HEK293 (cell line): ENCODE measurements around the gene STARD6.

Experiments used
- KLF10 ChIP-seq: fragments of 450-650 bp; IDR thresholded peaks from 2 replicates; pipeline ENCODE4 v1.5.1; 2018; ENCODE audit warnings: missing biosample characterization, mild to moderate bottlenecking, missing genetic modification characterization
- MYNN ChIP-seq: fragments of 450-650 bp; formaldehyde crosslinking; IDR thresholded peaks from 2 replicates; pipeline ENCODE4 v1.5.1; 2016; ENCODE audit warnings: missing biosample characterization, missing genetic modification characterization, borderline replicate concordance
- MZF1 ChIP-seq: fragments of 450-650 bp; formaldehyde crosslinking; IDR thresholded peaks from 2 replicates; pipeline ENCODE4 v1.5.1; 2017; ENCODE audit warnings: missing biosample characterization, missing genetic modification characterization, borderline replicate concordance
- ZBTB48 ChIP-seq: fragments of 450-650 bp; formaldehyde crosslinking; IDR thresholded peaks from 2 replicates; pipeline ENCODE4 v1.5.1; 2016; ENCODE audit warnings: missing biosample characterization, missing genetic modification characterization
- ZEB2 ChIP-seq: fragments of 450-650 bp; formaldehyde crosslinking; IDR thresholded peaks from 2 replicates; pipeline ENCODE4 v1.5.1; 2016; ENCODE audit warnings: missing biosample characterization, missing genetic modification characterization
- ZNF175 ChIP-seq: fragments of 450-650 bp; formaldehyde crosslinking; IDR thresholded peaks from 2 replicates; pipeline ENCODE4 v1.5.1; 2016; ENCODE audit warnings: missing biosample characterization, missing genetic modification characterization

- TF ChIP-seq MYNN (tag by site-specific recombination), result no peak
- no peak for TF ChIP-seq ZNF175 (tag by site-specific recombination)
- no peak for TF ChIP-seq ZEB2 (tag by site-specific recombination)
- no peak for TF ChIP-seq MZF1 (tag by site-specific recombination)
- TF ChIP-seq ZBTB48, result no peak
- no peak for TF ChIP-seq KLF10 (tag by site-specific recombination)
Measured at GRCh38 chr18:54390838-54391237, 33.2 kb upstream of the STARD6 start.
